ENCODE measurements around the gene GPER1.

Gene GPER1

DNA sequence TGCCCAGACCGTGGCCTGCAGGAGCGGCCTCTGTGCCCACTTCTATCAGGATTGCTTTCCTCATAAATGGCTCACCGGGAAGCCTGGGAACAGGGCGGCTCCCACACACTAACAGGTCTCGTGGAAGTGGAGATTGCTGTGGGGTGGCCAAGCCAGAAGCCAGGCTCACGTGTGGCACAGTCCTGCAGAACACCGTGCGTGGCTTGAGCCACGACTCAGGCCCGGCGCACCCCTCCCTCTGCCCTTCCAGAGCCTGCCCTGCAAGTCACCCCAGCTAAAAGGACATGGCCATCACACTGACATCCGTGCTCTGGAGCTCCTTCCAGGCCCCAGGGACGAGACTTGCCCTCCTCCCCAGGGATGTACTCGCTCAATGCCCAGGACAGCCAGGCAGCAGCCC is 7.0 kb downstream of the GPER1 start:
- Histone ChIP-seq H3K36me3 (ENCODE audit: low read length) (no peaks in the 10 kb centered on the region), H2AFZ (ENCODE audit: low read depth, low read length, severe bottlenecking) (no peak overlapping the region), H3K79me2 (ENCODE audit: insufficient read depth, low read length) (no peaks in the 10 kb centered on the region), H3K9me2 (replicated peaks; ENCODE audit: insufficient read depth, low read length) (no peaks in the 10 kb centered on the region), H3F3A (ENCODE audit: insufficient read depth) (no peaks in the 10 kb centered on the region), H3K27ac (ENCODE audit: low read depth, low read length) (no peak overlapping the region), H3K4me2 (ENCODE audit: low read depth, low read length, poor library complexity, severe bottlenecking) (no peak overlapping the region), H3K27me3 (ENCODE audit: low read length) (no peaks in the 10 kb centered on the region), H4K20me1 (ENCODE audit: low read depth, low read length) (no peaks in the 10 kb centered on the region), H3K4me3 (ENCODE audit: insufficient read depth, low read length, poor library complexity, severe bottlenecking) (no peak overlapping the region), H3K9ac (ENCODE audit: low read length) (no peak overlapping the region), H3K9me3 (ENCODE audit: insufficient read depth, low read length) (no peaks in the 10 kb centered on the region)
- TF ChIP-seq, protein P1, sequence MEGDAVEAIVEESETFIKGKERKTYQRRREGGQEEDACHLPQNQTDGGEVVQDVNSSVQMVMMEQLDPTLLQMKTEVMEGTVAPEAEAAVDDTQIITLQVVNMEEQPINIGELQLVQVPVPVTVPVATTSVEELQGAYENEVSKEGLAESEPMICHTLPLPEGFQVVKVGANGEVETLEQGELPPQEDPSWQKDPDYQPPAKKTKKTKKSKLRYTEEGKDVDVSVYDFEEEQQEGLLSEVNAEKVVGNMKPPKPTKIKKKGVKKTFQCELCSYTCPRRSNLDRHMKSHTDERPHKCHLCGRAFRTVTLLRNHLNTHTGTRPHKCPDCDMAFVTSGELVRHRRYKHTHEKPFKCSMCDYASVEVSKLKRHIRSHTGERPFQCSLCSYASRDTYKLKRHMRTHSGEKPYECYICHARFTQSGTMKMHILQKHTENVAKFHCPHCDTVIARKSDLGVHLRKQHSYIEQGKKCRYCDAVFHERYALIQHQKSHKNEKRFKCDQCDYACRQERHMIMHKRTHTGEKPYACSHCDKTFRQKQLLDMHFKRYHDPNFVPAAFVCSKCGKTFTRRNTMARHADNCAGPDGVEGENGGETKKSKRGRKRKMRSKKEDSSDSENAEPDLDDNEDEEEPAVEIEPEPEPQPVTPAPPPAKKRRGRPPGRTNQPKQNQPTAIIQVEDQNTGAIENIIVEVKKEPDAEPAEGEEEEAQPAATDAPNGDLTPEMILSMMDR (IDR thresholded peaks at IDR 0.05; ENCODE audit: insufficient read depth, low read length, poor library complexity, severe bottlenecking), result no peak
- TF ChIP-seq EZH2phosphoT487 (conservative IDR thresholded peaks at IDR 0.05; ENCODE audit: low read length), result no peak

DNA sequence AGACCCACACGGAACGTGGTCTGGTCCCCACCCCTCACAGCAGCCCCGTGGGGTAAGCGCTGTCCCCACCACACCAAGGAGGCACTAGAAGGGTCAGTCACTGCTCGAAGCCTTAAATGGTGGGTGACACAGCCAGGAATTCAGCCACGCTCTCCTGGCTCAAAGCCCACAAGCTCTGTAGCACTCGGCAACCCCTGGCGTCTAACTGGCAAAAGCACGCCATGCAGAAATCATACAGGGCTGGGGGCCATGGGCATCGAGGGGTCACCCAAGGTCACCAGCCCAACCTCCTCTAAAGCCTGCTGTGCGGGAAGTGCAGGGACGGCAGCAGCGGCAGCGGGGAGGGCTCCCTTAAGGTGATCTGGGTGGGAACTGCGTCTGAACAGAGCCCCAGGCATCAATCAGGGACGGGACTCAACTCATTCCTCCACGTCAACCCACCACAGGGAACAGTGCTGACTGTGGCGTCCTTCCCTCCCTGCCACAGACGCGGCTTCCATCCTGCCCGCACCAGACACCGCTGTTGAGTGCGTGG is 7.8 kb downstream of the GPER1 start:
- Histone ChIP-seq H3K79me2 (ENCODE audit: insufficient read depth, low read length) (no peaks in the 10 kb centered on the region), H3K36me3 (ENCODE audit: low read length) (no peaks in the 10 kb centered on the region), H2AFZ (ENCODE audit: low read depth, low read length, severe bottlenecking) (no peak overlapping the region), H3F3A (ENCODE audit: insufficient read depth) (no peaks in the 10 kb centered on the region), H3K9me3 (ENCODE audit: insufficient read depth, low read length) (no peaks in the 10 kb centered on the region), H4K20me1 (ENCODE audit: low read depth, low read length) (no peaks in the 10 kb centered on the region), H3K27me3 (ENCODE audit: low read length) (no peaks in the 10 kb centered on the region), H3K9me2 (replicated peaks; ENCODE audit: insufficient read depth, low read length) (no peaks in the 10 kb centered on the region), H3K9ac (ENCODE audit: low read length) (no peak overlapping the region), H3K27ac (ENCODE audit: low read depth, low read length) (no peak overlapping the region), H3K4me3 (ENCODE audit: insufficient read depth, low read length, poor library complexity, severe bottlenecking) (no peak overlapping the region), H3K4me2 (ENCODE audit: low read depth, low read length, poor library complexity, severe bottlenecking) (no peak overlapping the region)
- TF ChIP-seq, protein P1 (IDR thresholded peaks at IDR 0.05; ENCODE audit: insufficient read depth, low read length, poor library complexity, severe bottlenecking), result no peak
- no peak for TF ChIP-seq EZH2phosphoT487 (conservative IDR thresholded peaks at IDR 0.05; ENCODE audit: low read length)

DNA sequence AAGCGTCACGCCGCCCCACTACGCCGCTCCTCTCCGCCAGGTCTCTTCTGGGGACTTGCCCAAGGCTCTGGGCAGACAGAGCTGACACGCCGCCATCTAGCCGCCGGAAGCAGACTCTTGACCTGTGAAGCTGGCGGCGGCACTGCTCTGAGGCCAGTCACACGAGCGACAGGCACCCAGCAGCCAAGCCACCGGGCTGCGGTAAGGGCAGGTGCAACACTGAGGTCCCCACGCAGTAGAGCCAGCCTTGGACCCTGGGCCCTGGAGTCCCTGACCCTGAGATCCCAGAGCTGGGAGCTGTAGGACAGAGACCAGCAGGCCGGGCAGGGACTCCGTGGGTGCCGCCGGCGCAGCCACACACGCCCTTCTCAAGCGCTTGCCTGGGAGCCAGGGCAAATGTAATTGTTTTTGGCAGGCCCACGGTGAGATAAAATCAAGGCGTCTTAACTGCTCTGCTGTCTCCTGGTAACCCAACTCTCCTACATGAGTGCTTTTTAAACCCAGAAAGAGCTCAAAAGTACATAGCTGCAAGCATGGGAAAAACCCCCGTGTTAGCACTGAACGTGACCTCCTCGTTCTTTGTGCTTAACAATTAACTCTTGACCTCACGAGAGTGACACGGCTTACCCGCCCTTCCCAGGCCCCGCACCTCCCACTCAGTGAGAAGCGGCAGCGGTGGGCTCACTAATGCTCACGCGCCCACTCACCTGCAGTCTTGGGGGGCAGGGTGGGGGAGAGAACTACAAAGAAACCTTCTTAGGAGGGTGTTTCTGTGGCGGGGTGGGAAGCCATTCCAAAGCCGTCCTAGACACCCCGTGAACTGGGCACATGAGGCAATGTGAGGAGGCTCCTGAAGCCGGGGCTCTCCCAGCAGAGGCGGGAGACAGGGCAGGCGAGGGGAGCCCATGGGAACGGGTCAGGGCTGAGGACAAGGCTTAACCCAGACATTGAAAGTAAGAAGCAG is 8.5 kb downstream of the GPER1 start:
- Histone ChIP-seq H3K4me3 (ENCODE audit: insufficient read depth, low read length, poor library complexity, severe bottlenecking) (no peak overlapping the region), H2AFZ (ENCODE audit: low read depth, low read length, severe bottlenecking) (no peak overlapping the region), H3K9me2 (replicated peaks; ENCODE audit: insufficient read depth, low read length) (no peaks in the 10 kb centered on the region), H3K79me2 (ENCODE audit: insufficient read depth, low read length) (no peaks in the 10 kb centered on the region), H3K27ac (ENCODE audit: low read depth, low read length) (no peak overlapping the region), H4K20me1 (ENCODE audit: low read depth, low read length) (no peaks in the 10 kb centered on the region), H3K4me2 (ENCODE audit: low read depth, low read length, poor library complexity, severe bottlenecking) (no peak overlapping the region), H3K27me3 (ENCODE audit: low read length) (no peaks in the 10 kb centered on the region), H3K9ac (ENCODE audit: low read length) (no peak overlapping the region), H3K9me3 (ENCODE audit: insufficient read depth, low read length) (no peaks in the 10 kb centered on the region), H3K36me3 (ENCODE audit: low read length) (no peaks in the 10 kb centered on the region), H3F3A (ENCODE audit: insufficient read depth) (no peaks in the 10 kb centered on the region)
- no peak for TF ChIP-seq EZH2phosphoT487 (conservative IDR thresholded peaks at IDR 0.05; ENCODE audit: low read length)
- TF ChIP-seq, protein P1 (IDR thresholded peaks at IDR 0.05; ENCODE audit: insufficient read depth, low read length, poor library complexity, severe bottlenecking), result no peak

Measured in SU-DHL-6 (cell line).